Neutrophil (primary cell): ENCODE results near the gene IZUMO1.
"Not testable (repeated sequence)": the region's sequence is repeated elsewhere in the genome, so short reads cannot be mapped to it uniquely, and the experiment has no call there.

ENCODE experiments used
- H3K27ac ChIP-seq: fragments of 200-600 bp; sonication (generic); 2 replicates; pipeline ENCODE4 v1.5.1; 2016; ENCODE audit warnings: mild to moderate bottlenecking, moderate library complexity
- H3K27me3 ChIP-seq: fragments of 200-600 bp; sonication (generic); 2 replicates; pipeline ENCODE4 v1.6.0; 2016; ENCODE audit warnings: mild to moderate bottlenecking
- H3K36me3 ChIP-seq: fragments of 200-600 bp; sonication (generic); 2 replicates; pipeline ENCODE4 v1.5.1; 2017
- H3K4me1 ChIP-seq, 2 experiments: fragments of 200-600 bp in 1 of 2; sonication (generic) in 1 of 2; 1 replicate in 1 of 2; 2 replicates in 1 of 2; pipeline versions ENCODE4 v1.5.1 to v1.6.1; 2013 to 2016; ENCODE audit warnings: low read depth in 1 of 2, low read length in 1 of 2, mild to moderate bottlenecking in 1 of 2, moderate library complexity in 1 of 2; ENCODE audit not compliant: control insufficient read depth in 1 of 2, insufficient read depth in 1 of 2
- H3K4me3 ChIP-seq, 2 experiments: fragments of 200-600 bp in 1 of 2; sonication (generic) in 1 of 2; 1 replicate in 1 of 2; 2 replicates in 1 of 2; pipeline ENCODE4 v1.5.1; 2013 to 2016; ENCODE audit warnings: low read depth in 1 of 2, low read length in 1 of 2, mild to moderate bottlenecking in 1 of 2, moderate library complexity in 1 of 2
- H3K9me3 ChIP-seq: fragments of 200-600 bp; sonication (generic); 2 replicates; pipeline ENCODE4 v1.5.1; 2016
- TF ChIP-seq, protein P1 (sequence below): fragments of 200-600 bp; sonication (generic); IDR thresholded peaks from 2 replicates; pipeline ENCODE4 v1.5.1; 2016; ENCODE audit warnings: antibody characterized with exemption

Gene IZUMO1

DNA sequence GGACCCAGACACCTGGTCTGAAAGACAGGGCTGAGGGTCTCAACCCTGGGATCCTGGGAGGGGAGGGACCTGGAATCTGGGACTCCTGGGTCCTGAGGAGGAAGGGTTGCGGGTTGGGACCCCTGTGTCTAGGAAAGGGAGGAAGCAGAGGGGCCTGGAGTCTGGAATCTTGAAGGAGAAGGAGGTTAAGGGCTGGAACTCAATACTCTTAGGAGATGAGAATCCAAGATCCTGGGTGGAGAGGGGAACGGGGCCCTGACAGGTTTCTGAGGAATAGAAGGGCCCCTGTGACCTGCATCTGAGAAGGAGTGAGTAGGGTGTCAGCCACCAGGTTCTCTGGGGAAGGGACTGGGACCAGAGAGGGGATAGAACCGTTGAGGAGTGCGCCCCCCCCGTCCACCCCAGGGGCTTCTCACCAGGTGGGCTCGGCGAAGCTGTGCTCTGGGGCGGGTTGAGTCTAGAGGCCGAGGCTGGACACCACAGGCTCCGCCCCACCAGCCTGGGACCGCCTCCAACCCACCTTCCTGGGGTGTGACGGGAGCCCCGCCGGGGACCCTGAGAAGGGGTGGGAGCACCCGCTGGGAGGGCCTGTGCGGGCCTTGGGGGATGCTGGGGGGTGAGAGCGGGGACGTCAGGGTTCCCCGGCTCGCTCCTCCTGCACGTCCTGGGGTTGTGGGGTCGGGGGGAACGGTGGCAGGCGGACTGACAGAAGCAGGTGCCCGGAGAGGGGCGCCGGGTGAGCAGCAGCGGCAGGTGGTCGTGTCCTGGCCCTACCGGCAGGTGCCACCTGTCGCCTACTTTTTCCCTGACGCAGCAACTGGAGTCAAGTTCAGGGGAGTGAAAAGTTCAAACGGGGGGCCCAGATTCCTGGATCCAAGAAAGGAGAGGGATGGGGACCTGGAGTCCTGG, 27.2 kb downstream of the IZUMO1 start, which contains the start of gene MAMSTR:
Gene MAMSTR (minus strand): TSS at position 463 of the 909 bp plus-strand sequence. CDS start 694 bp downstream, outside the sequence.
- Histone ChIP-seq H3K27me3 (no peaks in the 10 kb centered on the region), H3K36me3 (no peaks in the 10 kb centered on the region), H3K9me3 (no peaks in the 10 kb centered on the region), H3K27ac (no peak within 1 kb of the TSS), H3K4me3 (peak within 1 kb of the TSS; percentile 56 to 61), H3K4me1 (peaks cover 7 to 8% of the 10 kb centered on the region in 2 experiments)
- TF ChIP-seq, protein P1, sequence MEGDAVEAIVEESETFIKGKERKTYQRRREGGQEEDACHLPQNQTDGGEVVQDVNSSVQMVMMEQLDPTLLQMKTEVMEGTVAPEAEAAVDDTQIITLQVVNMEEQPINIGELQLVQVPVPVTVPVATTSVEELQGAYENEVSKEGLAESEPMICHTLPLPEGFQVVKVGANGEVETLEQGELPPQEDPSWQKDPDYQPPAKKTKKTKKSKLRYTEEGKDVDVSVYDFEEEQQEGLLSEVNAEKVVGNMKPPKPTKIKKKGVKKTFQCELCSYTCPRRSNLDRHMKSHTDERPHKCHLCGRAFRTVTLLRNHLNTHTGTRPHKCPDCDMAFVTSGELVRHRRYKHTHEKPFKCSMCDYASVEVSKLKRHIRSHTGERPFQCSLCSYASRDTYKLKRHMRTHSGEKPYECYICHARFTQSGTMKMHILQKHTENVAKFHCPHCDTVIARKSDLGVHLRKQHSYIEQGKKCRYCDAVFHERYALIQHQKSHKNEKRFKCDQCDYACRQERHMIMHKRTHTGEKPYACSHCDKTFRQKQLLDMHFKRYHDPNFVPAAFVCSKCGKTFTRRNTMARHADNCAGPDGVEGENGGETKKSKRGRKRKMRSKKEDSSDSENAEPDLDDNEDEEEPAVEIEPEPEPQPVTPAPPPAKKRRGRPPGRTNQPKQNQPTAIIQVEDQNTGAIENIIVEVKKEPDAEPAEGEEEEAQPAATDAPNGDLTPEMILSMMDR, result no peak

DNA sequence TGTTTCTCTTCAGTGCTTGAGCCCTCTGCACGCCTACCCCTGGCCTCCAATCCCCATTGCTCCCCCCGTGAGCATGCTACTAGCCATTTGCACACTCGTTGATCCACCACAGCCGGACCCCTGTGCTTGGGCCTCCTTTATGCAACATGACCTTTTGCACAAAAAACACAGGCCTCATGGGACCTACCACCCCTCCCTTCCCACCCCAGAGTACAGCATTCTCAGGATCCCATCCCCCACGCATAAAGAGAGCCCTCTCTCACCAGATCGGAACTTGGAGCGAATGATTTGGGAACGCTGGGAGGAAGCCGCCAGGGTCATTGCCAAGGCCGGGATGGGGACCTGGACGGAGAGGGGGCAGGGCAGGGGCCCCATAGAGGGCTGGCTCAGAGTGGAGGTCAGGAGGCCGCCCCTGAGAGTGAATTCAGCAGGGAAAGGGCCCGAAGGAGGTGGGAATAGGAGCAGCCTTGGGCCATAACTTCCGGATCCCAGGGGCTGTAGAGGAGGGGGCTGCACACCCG, 27.9 kb downstream of the IZUMO1 start:
- Histone ChIP-seq H3K36me3 (no peaks in the 10 kb centered on the region), H3K4me1 (peaks cover 11 to 15% of the 10 kb centered on the region in 2 experiments), H3K27ac (no peak overlapping the region), H3K9me3 (no peaks in the 10 kb centered on the region), H3K27me3 (peaks cover 5% of the 10 kb centered on the region), H3K4me3 (no peak overlapping the region)
- TF ChIP-seq, protein P1, result no peak

DNA sequence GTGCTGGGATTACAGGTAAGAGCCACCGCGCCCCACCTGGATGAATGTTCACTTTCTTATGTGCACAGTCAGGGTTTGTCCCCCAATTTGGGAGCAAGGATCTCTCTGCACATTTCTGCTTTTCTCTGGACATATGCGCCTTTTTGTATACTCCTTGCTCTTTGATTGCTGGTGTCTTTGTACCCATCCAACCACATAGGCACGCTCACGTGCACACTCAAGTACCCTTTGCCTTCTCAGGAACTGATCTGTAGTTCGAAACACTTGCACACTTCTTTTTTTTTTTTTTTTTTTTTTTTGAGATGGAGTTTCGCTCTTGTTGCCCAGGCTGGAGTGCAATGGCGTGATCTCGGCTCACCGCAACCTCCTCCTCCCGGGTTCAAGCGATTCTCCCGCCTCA, 28.6 kb downstream of the IZUMO1 start:
- peaks cover 12% of the 10 kb centered on the region for H3K27me3 ChIP-seq
- H3K4me1 ChIP-seq, result peaks cover 15 to 20% of the 10 kb centered on the region in 2 experiments
- H3K27ac ChIP-seq, H3K4me3 ChIP-seq, H3K9me3 ChIP-seq, H3K36me3 ChIP-seq: not testable (repeated sequence)

DNA sequence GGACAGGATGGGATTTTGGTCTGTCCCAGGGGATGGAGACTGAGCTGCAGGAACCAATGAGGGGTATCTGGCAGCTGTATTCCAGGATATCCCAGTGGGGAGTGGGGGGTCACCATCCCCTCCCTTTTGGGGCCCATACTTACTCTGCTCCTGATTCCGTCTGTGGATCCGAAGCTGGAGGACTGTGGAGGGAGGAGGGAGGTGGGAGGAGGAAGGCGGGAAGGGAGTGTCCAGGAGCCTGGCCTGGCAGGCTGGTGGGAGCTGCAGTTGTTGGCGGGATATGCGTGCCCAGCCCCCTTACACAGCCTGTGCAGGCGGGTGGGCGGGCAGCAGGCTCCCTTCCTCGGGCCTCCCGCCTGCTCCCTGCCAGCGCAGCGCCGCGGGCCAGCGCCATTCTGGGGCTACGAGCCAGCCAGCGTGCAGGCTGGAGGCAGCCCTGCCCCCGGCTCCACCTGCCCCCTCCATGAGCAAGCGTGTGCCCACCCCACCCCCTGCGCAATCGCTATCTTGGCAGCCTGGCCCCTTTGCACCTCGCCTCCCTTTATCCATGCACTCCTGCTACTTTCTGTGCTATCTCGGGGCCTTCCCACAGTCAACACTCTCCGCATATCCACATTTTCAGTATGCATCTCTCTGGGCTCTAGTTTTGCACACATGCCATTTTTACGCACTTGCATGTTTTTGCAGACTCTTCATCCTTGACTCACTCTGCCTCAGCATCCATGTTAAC, 30.0 kb downstream of the IZUMO1 start:
- TF ChIP-seq, protein P1, result no peak

DNA sequence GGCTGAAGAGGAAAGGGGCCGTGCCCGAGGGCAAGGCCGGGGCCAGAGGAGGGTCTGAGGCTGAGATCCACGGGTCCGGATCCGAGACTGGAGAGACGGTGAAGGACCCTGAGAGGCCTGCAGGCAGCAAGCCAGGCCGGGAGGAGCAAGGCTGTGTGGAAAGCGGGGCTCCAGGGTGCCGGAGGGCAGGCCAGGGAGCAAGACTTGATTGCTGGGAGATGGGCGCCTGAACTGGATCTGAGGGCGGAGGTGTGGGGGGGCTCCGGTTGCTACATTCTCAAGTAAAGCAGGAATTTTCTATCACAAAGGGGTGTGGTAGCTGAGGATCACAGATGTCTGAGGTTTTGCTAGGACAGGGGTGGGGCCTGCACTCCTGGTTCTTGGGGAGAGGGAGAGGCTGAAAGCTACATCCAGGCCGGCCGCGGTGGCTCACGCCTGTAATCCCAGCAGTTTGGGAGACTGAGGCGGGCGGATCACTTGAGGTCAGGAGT, 31.0 kb downstream of the IZUMO1 start:
- peaks cover 11 to 19% of the 10 kb centered on the region in 2 experiments for H3K4me1 ChIP-seq
- no peaks in the 10 kb centered on the region for H3K36me3 ChIP-seq
- H3K27me3 ChIP-seq, result peaks cover 19% of the 10 kb centered on the region
- TF ChIP-seq, protein P1, result no peak
- no peak overlapping the region for H3K27ac ChIP-seq
- no peak overlapping the region for H3K4me3 ChIP-seq
- no peaks in the 10 kb centered on the region for H3K9me3 ChIP-seq

More for the DNA sequence above, 30.0 kb downstream of the IZUMO1 start:
- peaks cover 19% of the 10 kb centered on the region for H3K27me3 ChIP-seq
- no peak overlapping the region for H3K27ac ChIP-seq
- H3K36me3 ChIP-seq, result no peaks in the 10 kb centered on the region
- no peak overlapping the region for H3K4me3 ChIP-seq
- no peaks in the 10 kb centered on the region for H3K9me3 ChIP-seq
- peaks cover 15 to 20% of the 10 kb centered on the region in 2 experiments for H3K4me1 ChIP-seq
